GM21723 (cell line): ENCODE measurements around the gene PLA2G5.
"Not testable (repeated sequence)": the region's sequence is repeated elsewhere in the genome, so short reads cannot be mapped to it uniquely, and the experiment has no call there.

Source experiments
- ATAC-seq: cut with Tn5 transposase; IDR thresholded peaks from one replicate; pipeline ENCODE4 v1.9.1; 2021; ENCODE audit warnings: mild to moderate bottlenecking, moderate library complexity; ENCODE audit not compliant: unreplicated experiment

The PLA2G5 gene

DNA sequence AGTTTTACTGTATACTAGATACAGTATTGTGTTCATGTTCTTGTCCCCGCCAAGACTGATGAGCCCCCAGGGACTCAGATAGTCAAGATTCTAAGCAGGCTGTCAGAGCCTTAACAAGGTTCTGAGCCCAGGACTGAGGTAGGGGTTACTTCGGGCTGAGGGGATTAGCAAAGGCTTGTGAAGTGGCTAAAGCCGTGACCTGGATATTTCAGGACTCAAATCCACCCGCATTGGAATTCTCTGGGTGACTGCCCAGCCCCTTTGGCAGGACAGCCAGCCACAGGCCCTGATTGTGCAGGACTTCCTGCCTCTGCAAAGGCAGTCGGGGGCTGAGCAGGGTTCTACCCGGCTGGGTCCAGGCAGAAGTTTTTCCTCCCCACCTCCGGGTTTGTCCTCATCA lies at the start of gene PLA2G5:
Gene PLA2G5, plus strand, starts transcription at position 321 of the 400 bp plus-strand sequence. CDS start 14,637 bp downstream, outside the sequence.
- ATAC-seq: no peak

GRCh38 chr1:20028125-20028524 lies 41.9 kb upstream of the PLA2G5 start:
- no peak for ATAC-seq

DNA sequence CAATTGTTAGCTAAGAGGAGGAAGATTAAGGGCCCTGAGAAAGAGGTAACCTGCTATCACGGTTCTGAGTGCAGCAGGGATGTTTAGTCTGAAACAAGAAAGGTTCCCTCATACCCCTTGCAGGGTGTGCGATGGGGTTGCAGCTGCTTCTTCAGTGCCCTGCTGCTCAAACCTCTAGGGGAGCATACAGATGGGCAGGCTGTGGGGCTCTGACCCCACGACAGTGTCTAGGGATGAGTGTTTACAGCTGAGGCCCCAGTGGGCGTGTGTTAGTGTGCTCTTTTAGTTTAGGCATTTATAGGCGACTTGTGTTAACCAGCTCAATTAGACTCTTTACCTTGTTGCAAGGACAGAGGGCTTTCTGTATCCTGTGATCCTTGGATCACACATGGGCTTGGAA lies 41.3 kb upstream of the PLA2G5 start:
- ATAC-seq: no peak

GRCh38 chr1:20029178-20029912 lies 40.6 kb upstream of the PLA2G5 start:
- no peak for ATAC-seq

GRCh38 chr1:20030436-20031151 lies 39.4 kb upstream of the PLA2G5 start:
- ATAC-seq: not testable (repeated sequence)

GRCh38 chr1:20031161-20031560 lies 38.8 kb upstream of the PLA2G5 start:
- no peak for ATAC-seq

DNA sequence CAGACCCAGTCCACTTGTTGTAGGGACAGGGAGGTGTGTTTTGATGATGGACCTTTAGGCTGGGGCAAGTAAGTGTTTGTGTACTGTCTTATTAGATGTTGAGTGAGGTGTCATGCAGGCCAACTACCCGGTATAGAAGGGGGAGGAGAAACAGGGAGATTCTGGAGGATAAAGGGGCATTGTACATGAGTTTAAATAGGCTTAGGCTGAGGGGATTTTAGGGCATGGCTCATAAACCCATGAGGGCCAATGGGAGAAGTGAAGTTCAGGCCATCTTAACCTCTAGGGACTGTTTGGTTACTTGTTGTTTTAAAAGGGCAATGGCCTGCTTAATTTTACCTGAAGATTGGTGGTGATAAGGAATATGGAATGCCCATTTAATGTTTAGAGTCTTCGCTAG lies 38.2 kb upstream of the PLA2G5 start:
- ATAC-seq: no peak

DNA sequence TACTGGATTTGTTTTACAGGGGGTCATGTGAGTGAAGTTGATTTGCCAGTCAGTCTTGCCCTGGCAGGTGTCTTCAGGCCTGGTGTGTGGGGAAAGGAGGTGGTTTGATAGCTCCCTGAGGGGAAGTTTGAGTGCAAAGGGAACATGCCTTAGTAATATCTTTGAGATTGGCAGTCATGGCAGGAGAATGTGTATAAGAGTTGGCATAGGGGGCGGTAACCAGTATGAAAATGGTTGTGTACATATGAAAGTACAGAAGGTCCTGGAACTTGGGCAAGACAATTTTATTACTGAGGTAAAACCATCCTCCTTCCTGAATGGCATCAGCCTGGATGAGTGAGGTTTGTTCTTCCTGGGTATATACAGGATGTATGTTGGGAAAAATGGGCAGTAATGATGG lies 37.6 kb upstream of the PLA2G5 start:
- no peak for ATAC-seq

- no peak for ATAC-seq
Observed at GRCh38 chr1:20033420-20033819, 36.6 kb upstream of the PLA2G5 start.

DNA sequence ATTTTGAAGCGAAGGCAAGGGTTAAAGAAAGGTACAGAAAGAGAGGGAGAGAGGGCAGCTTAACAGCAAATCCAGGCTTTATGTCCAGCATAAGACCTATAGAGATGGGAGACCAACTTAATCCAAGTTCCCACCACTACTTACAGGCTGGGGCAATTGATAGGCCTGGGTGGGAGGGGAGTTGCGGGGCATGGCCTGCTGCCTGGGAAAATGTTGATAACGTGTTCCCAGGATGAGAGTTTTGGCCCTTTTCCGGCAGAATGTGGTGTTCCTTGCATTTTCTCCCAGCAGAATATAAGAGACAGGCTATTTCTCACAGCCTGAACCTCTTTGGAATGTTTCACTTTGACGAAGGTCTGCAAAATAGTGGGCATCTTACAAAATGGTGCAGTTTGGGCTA lies 34.9 kb upstream of the PLA2G5 start:
- no peak for ATAC-seq

GRCh38 chr1:20037877-20038276 lies 32.1 kb upstream of the PLA2G5 start:
- no peak for ATAC-seq

GRCh38 chr1:20047096-20047495 lies 22.9 kb upstream of the PLA2G5 start:
- no peak for ATAC-seq

DNA sequence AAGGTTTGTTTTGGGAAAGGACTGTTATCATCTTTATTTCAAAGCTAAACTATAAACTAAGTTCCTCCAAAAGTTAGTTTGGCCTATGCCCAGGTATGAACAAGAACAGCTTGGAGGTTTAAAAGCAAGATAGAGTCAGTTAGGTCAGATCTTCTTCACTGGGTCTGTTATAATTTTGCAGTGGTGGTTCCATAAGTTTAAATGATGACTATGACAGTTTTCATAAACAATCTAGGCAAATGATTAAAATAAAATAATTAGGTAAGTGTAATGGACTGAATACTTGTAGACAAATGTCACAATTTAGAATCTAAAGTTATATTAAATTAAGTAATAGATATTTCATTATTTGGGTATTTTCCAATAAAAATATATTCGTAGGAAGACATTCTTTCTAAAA lies 21.4 kb upstream of the PLA2G5 start:
- ATAC-seq: no peak

DNA sequence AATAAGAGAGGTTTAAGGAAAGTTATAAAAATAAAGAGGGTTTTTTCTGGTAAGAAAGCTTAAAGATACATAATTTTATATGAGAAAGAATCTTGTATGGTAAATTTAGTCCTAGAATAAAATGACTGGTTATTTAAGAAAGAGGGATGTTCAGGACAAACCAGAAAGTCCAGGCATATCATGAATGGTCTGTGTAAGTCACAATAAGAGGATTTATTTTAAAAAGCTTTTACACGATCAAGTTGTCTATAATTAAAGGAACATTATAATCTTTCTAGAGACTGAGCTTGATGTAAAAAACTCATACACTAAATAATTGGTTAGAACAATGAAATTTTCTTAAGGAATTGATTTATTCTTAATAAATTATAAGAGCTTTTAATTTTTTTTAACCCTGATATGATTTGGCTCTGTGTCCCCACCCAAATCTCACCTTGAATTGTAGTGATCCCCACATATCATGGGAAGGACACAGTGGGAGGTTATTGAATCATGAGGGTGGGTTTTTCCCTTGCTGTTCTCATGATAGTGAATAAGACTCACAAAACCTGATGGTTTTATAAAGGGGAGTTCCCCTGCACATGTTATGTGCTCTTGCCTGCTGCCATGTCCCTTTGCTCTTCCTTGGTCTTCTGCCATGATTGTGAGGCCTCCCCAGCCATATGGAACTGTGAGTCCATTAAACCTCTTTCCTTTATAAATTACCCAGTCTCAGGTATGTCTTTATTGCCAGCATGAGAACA lies 20.8 kb upstream of the PLA2G5 start:
- ATAC-seq: not testable (repeated sequence)

- ATAC-seq: no peak
Observed at GRCh38 chr1:20051218-20051829, 18.7 kb upstream of the PLA2G5 start.

DNA sequence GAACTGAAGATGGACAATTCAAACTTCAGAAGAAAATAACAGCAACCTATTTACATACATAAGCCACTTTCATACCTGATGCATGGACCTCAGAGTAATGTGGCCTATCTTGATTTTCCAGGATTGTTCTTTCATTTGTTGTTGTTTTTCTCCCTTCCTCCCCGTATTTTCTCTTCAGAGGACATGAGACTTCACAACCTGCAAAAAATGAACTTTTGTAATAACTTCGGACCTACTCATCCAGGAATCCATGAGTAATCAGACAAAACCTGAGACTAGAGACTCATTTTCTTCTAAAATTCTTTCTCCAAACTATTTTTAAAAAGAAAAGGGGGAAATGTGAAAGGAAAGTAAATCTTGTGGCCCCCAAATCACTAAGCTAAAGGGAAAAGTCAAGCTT lies 17.6 kb upstream of the PLA2G5 start:
- ATAC-seq: no peak

DNA sequence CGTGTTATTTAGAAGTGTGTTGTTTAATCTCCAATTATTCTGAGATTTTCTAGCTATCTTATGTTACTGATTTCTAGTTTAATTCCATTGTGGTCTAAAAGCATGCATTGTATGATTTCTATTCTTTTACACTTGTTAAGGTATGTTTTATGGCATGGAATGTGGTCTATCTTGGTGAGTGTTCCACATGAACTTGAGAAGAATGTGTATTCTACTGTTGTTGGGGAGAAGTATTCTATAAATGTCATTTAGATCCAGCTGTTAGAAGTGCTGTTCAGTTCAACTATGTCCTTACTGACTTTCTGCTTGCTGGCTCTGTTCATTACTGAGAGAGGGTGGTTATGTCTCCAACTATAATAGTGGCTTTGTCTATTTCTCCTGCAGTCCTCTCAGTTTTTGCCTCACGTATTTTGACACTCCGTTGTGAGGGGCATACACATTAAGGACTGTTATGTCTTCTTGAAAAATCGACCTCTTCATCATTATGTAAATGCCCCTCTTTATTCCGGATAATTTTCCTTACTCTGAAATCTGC lies 12.0 kb upstream of the PLA2G5 start:
- ATAC-seq: no peak

DNA sequence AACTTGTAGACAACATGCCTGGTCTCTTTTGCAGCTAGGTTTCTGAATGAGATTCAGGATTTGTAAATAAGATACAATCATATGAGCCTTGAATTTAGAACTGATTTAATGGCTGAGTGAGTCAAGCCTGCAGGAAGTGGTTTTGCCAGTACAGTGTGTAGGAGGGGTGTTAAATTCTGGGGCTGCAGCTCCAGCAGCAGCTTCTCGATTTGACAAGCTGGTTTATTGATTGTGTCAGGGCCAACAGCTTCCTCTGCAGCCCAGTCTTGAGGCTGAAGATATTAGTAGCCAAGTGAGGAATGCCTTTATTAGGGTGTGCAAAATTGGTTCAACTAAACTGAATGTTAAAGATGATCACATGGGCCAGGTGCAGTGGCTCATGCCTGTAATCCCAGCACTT lies 11.5 kb upstream of the PLA2G5 start:
- ATAC-seq: no peak

GRCh38 chr1:20059847-20060246 lies 10.1 kb upstream of the PLA2G5 start:
- ATAC-seq: no peak

GRCh38 chr1:20060791-20061190 lies 9.2 kb upstream of the PLA2G5 start:
- not testable (repeated sequence) for ATAC-seq

- ATAC-seq: no peak
Observed at GRCh38 chr1:20061866-20062265, 8.1 kb upstream of the PLA2G5 start.
